ENCODE data around the gene WDR7. TPM values are rescaled to one million over a fixed set of nuclear protein-coding genes. Genes with fewer than 3 reads are reported as not detected.

Gene WDR7
- total and polyA plus RNA-seq, 2 experiments from 2014 or later: 5.9 to 19.0 TPM

DNA sequence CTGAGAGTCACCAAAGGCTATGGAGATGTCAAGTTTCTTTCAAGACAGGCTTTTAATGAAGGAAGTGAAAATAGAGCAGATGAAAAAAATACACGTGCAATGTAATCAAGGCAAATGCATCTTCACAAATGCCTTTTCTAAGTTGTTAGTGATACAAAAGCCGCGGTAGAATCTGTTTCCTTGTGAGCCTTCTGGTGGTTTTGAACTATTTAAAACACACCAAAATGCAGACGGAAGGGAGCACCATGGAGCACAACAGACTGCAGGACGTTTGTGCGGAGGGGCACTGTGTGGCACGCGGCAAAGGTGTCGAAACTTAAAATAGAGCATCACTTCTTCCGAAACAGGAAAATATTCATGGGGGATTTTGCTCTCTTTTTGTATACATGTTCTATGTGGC is 430.7 kb downstream of the WDR7 start:
- H2AFZ ChIP-seq: no peak overlapping the region
- no peak overlapping the region for H3K4me2 ChIP-seq
- H3K27me3 ChIP-seq: no peaks in the 10 kb centered on the region
- peaks cover 5% of the 10 kb centered on the region for H3K36me3 ChIP-seq (replicated peaks; ENCODE audit: insufficient read depth, low read depth)
- DNase-seq (ENCODE audit: low spot score): no peak
- no peaks in the 10 kb centered on the region for H3K79me2 ChIP-seq
- no peaks in the 10 kb centered on the region for H3K9me2 ChIP-seq (replicated peaks; ENCODE audit: insufficient read depth)
- no peaks in the 10 kb centered on the region for H4K20me1 ChIP-seq (ENCODE audit: insufficient read depth, poor library complexity, severe bottlenecking)
- 93% methylated on average over 10 of the region's 10 CpGs for WGBS (ENCODE audit: low lambda C conversion rate, missing lambda C conversion rate)
- no peaks in the 10 kb centered on the region for H3K9me3 ChIP-seq (ENCODE audit: low read depth)
- H3K4me3 ChIP-seq: no peak overlapping the region
- H3K4me1 ChIP-seq (ENCODE audit: insufficient read depth): no peaks in the 10 kb centered on the region
- no peak for TF ChIP-seq EZH2 (IDR thresholded peaks at IDR 0.05; ENCODE audit: borderline replicate concordance)
- TF ChIP-seq, protein P1, sequence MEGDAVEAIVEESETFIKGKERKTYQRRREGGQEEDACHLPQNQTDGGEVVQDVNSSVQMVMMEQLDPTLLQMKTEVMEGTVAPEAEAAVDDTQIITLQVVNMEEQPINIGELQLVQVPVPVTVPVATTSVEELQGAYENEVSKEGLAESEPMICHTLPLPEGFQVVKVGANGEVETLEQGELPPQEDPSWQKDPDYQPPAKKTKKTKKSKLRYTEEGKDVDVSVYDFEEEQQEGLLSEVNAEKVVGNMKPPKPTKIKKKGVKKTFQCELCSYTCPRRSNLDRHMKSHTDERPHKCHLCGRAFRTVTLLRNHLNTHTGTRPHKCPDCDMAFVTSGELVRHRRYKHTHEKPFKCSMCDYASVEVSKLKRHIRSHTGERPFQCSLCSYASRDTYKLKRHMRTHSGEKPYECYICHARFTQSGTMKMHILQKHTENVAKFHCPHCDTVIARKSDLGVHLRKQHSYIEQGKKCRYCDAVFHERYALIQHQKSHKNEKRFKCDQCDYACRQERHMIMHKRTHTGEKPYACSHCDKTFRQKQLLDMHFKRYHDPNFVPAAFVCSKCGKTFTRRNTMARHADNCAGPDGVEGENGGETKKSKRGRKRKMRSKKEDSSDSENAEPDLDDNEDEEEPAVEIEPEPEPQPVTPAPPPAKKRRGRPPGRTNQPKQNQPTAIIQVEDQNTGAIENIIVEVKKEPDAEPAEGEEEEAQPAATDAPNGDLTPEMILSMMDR (IDR thresholded peaks at IDR 0.05; ENCODE audit: poor library complexity): no peak
- no peak for TF ChIP-seq EZH2phosphoT487 (IDR thresholded peaks at IDR 0.05; ENCODE audit: low read depth, severe bottlenecking, unreplicated experiment)
- H3K27ac ChIP-seq: no peak overlapping the region

DNA sequence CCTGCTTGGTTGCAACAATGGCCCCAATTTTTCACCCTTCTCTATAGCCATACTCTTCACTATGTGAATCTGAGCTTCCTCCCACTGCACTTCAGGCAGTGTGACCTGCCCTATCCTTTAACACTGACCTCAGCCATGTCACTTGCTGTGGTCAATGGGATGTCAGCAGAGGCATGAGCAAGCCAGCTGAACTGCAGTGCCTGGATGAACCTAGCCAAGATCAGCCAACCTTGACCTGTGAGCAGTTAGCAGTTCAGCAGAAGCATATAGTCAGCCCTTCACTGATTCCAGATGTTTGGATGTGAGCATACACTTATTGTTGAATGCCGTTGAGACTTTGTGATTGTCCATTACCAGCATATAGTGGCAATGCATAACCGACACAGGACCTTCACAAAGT is 432.3 kb downstream of the WDR7 start:
- Histone ChIP-seq H3K79me2 (no peaks in the 10 kb centered on the region), H3K4me1 (ENCODE audit: insufficient read depth) (no peaks in the 10 kb centered on the region), H3K27ac (no peak overlapping the region), H4K20me1 (ENCODE audit: insufficient read depth, poor library complexity, severe bottlenecking) (no peaks in the 10 kb centered on the region), H3K4me3 (no peak overlapping the region), H2AFZ (no peak overlapping the region), H3K36me3 (replicated peaks; ENCODE audit: insufficient read depth, low read depth) (peaks cover 5% of the 10 kb centered on the region), H3K27me3 (no peaks in the 10 kb centered on the region), H3K9me2 (replicated peaks; ENCODE audit: insufficient read depth) (no peaks in the 10 kb centered on the region), H3K4me2 (no peak overlapping the region), H3K9me3 (ENCODE audit: low read depth) (no peaks in the 10 kb centered on the region)
- no peak for DNase-seq (ENCODE audit: low spot score)
- 89% methylated on average over 2 of the region's 2 CpGs for WGBS (ENCODE audit: low lambda C conversion rate, missing lambda C conversion rate)
- no peak for TF ChIP-seq EZH2 (IDR thresholded peaks at IDR 0.05; ENCODE audit: borderline replicate concordance)
- TF ChIP-seq, protein P1 (IDR thresholded peaks at IDR 0.05; ENCODE audit: poor library complexity): no peak
- TF ChIP-seq EZH2phosphoT487 (IDR thresholded peaks at IDR 0.05; ENCODE audit: low read depth, severe bottlenecking, unreplicated experiment): no peak

DNA sequence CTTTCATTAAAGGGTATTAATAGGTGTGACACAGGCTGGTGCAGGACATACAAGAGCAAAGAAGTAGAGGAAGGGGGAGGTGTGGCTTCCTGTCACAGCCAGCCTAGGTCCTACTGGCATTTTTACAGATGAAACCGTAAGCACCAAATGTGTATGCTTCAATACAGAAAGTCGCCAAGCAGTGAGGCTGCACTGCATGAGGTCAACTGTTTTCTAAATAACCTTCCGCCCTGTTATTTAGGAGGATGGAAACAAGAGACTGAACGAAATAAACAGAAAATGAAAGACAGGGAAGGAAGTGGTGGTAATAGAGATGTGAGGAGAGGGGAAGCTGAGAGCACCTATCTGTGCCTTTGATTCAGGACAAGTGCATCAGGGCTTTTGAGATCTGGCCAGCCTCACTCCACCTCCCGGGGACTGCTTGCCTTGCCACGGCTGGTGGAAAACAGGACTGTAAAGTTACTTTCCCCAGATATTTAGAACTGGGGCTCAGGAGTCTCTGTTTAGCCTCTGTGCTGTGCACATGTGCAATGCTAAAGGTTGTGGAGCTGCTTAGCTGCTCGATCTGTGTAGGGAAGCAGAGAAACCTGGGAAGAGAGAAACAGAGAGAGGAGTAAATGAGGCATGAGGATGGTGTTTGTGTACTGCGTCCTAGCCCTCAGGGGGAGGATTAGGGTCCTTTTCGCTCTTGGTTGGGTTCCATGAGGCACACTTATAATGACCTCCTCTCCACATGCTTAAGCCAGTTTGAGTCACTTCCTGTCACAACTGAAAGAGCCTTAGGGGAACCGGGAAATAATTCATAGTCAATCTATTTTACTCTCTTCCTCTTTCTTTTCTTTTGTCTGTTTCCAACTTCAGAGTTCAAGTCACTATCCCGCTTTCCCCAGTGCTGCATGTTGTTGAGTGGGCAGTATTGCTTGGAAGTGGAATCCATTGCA is 433.4 kb downstream of the WDR7 start:
- Histone ChIP-seq H3K36me3 (replicated peaks; ENCODE audit: insufficient read depth, low read depth) (peaks cover 5% of the 10 kb centered on the region), H3K4me3 (no peak overlapping the region), H3K27me3 (no peaks in the 10 kb centered on the region), H3K4me2 (no peak overlapping the region), H4K20me1 (ENCODE audit: insufficient read depth, poor library complexity, severe bottlenecking) (no peaks in the 10 kb centered on the region), H3K9me3 (ENCODE audit: low read depth) (no peaks in the 10 kb centered on the region), H3K79me2 (no peaks in the 10 kb centered on the region), H3K4me1 (ENCODE audit: insufficient read depth) (no peaks in the 10 kb centered on the region), H3K9me2 (replicated peaks; ENCODE audit: insufficient read depth) (no peaks in the 10 kb centered on the region), H2AFZ (no peak overlapping the region), H3K27ac (no peak overlapping the region)
- TF ChIP-seq EZH2 (IDR thresholded peaks at IDR 0.05; ENCODE audit: borderline replicate concordance) (no peak), EZH2phosphoT487 (IDR thresholded peaks at IDR 0.05; ENCODE audit: low read depth, severe bottlenecking, unreplicated experiment) (no peak)
- TF ChIP-seq, protein P1 (IDR thresholded peaks at IDR 0.05; ENCODE audit: poor library complexity): no peak
- 80% methylated on average over 11 of the region's 11 CpGs for WGBS (ENCODE audit: low lambda C conversion rate, missing lambda C conversion rate)
- DNase-seq (ENCODE audit: low spot score): no peak
